Mesenchymal stem cell (in vitro differentiated cells and primary cell): ENCODE measurements around the gene RUNX2.

Experiments
- DNase-seq: peaks from one replicate; pipeline ENCODE4 v3.0.0-alpha.2; 2013
- H2AFZ ChIP-seq: one replicate; pipeline ENCODE4 v1.6.1; 2013; ENCODE audit warnings: low read depth, mild to moderate bottlenecking, control low read depth, inconsistent platforms, low read length, moderate library complexity
- H2AK5ac ChIP-seq: 2 replicates; pipeline ENCODE4 v1.6.1; 2013; ENCODE audit warnings: low read length, moderate library complexity, mild to moderate bottlenecking, inconsistent platforms; ENCODE audit not compliant: severe bottlenecking
- H2BK120ac ChIP-seq: one replicate; pipeline ENCODE4 v1.6.1; 2013; ENCODE audit warnings: low read depth, mild to moderate bottlenecking, inconsistent platforms, low read length, moderate library complexity
- H2BK12ac ChIP-seq, 2 experiments: one replicate each; pipeline ENCODE4 v1.6.1; 2013; ENCODE audit warnings: inconsistent platforms in 2 of 2, low read length in 2 of 2, mild to moderate bottlenecking in 2 of 2, moderate library complexity in 2 of 2, control low read depth in 1 of 2
- H2BK15ac ChIP-seq: one replicate; pipeline ENCODE4 v1.6.1; 2013; ENCODE audit warnings: mild to moderate bottlenecking, low read depth, inconsistent platforms; ENCODE audit not compliant: poor library complexity, severe bottlenecking
- H2BK5ac ChIP-seq: 2 replicates; pipeline ENCODE4 v1.6.1; 2013; ENCODE audit warnings: low read depth, mild to moderate bottlenecking, low read length, control low read depth, inconsistent platforms; ENCODE audit not compliant: poor library complexity, severe bottlenecking
- H3K14ac ChIP-seq, 2 experiments: one replicate each; pipeline ENCODE4 v1.6.1; 2013; ENCODE audit warnings: inconsistent platforms in 2 of 2, low read length in 2 of 2, control low read depth in 1 of 2, mild to moderate bottlenecking in 1 of 2, moderate library complexity in 1 of 2
- H3K18ac ChIP-seq, 2 experiments: one replicate each; pipeline ENCODE4 v1.6.1; 2013; ENCODE audit warnings: inconsistent platforms in 2 of 2, low read length in 2 of 2, control low read depth in 1 of 2, low read depth in 1 of 2, mild to moderate bottlenecking in 1 of 2
- H3K23ac ChIP-seq, 2 experiments: one replicate each; pipeline ENCODE4 v1.6.1; 2013; ENCODE audit warnings: inconsistent platforms in 2 of 2, low read length in 2 of 2, mild to moderate bottlenecking in 2 of 2, moderate library complexity in 2 of 2, control low read depth in 1 of 2
- H3K27ac ChIP-seq: 2 replicates; pipeline ENCODE4 v1.5.1; 2013; ENCODE audit warnings: mild to moderate bottlenecking, moderate library complexity, low read length, control low read depth, inconsistent platforms; ENCODE audit not compliant: poor library complexity, severe bottlenecking
- H3K27me3 ChIP-seq, 2 experiments: 2 replicates each; pipeline versions ENCODE4 v1.6.1 to v1.7.0; 2013; ENCODE audit warnings: low read length in 2 of 2, mild to moderate bottlenecking in 2 of 2, moderate library complexity in 2 of 2, control low read depth in 1 of 2, inconsistent platforms in 1 of 2; ENCODE audit not compliant: control insufficient read depth in 1 of 2, insufficient read depth in 1 of 2
- H3K36me3 ChIP-seq, 2 experiments: 2 replicates each; pipeline versions ENCODE4 v1.6.1 to v1.7.0; 2013; ENCODE audit warnings: low read length in 2 of 2, control low read depth in 1 of 2, inconsistent platforms in 1 of 2, low read depth in 1 of 2, mild to moderate bottlenecking in 1 of 2; ENCODE audit not compliant: insufficient read depth in 2 of 2, control insufficient read depth in 1 of 2
- H3K4ac ChIP-seq, 2 experiments: one replicate each; pipeline ENCODE4 v1.6.1; 2013; ENCODE audit warnings: inconsistent platforms in 2 of 2, low read length in 2 of 2, mild to moderate bottlenecking in 2 of 2, moderate library complexity in 2 of 2, control low read depth in 1 of 2, low read depth in 1 of 2
- H3K4me1 ChIP-seq: 2 replicates; pipeline ENCODE4 v1.6.1; 2013; ENCODE audit warnings: low read depth, low read length, control low read depth; ENCODE audit not compliant: control insufficient read depth, insufficient read depth
- H3K4me2 ChIP-seq: 2 replicates; pipeline ENCODE4 v1.6.1; 2013; ENCODE audit warnings: low read length, mild to moderate bottlenecking, inconsistent platforms; ENCODE audit not compliant: poor library complexity, severe bottlenecking
- H3K4me3 ChIP-seq, 2 experiments: 2 replicates each; pipeline versions ENCODE4 v1.5.1 to v1.7.0; 2013; ENCODE audit warnings: low read length in 2 of 2, mild to moderate bottlenecking in 2 of 2, control low read depth in 1 of 2, low read depth in 1 of 2; ENCODE audit not compliant: insufficient read depth in 1 of 2
- H3K79me1 ChIP-seq: replicated peaks from 2 replicates; pipeline ENCODE4 v1.6.1; 2013; ENCODE audit warnings: mild to moderate bottlenecking, control low read depth, low read length, inconsistent platforms; ENCODE audit not compliant: poor library complexity, severe bottlenecking
- H3K9ac ChIP-seq: 2 replicates; pipeline ENCODE4 v1.7.0; 2013; ENCODE audit warnings: mild to moderate bottlenecking, low read length, moderate library complexity
- H3K9me3 ChIP-seq: 2 replicates; pipeline ENCODE4 v1.7.0; 2013; ENCODE audit warnings: mild to moderate bottlenecking, low read length; ENCODE audit not compliant: control insufficient read depth
- H4K8ac ChIP-seq: one replicate; pipeline ENCODE4 v1.6.1; 2013; ENCODE audit warnings: inconsistent platforms, mild to moderate bottlenecking, low read length, moderate library complexity
- H4K91ac ChIP-seq: one replicate; pipeline ENCODE4 v1.6.1; 2013; ENCODE audit warnings: mild to moderate bottlenecking, low read length, inconsistent platforms
- WGBS: methylation state at CpG from one replicate; pipeline ENCODE4 v1.1.7; 2013; ENCODE audit warnings: mixed read lengths; 5-methylcytosine and 5-hydroxymethylcytosine counted together

RUNX2 gene

DNA sequence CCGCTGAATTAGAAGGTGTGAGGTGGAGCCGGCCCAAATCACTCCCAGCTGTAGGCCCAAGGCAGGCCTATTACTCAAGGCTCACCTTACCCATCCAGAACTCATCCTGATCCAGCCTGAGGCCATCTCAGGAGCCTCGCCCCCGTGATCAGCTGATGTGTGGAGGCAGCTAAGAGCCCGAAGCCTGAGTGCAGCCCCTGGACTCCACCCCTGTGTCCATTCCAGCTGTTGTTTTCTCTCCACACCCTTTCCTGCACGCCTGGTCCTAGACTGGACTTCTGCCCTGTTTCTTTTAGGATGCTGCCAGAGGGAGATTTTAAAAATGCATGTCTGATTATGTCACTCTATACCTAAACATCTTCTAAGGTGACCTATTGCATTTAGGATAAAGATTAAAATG, 174.3 kb downstream of the RUNX2 start:
- Histone ChIP-seq H3K18ac (peak overlapping the region in 1 of 2 experiments; percentile 54), H3K23ac (peak overlapping the region in 1 of 2 experiments; percentile 5), H2BK12ac (peak overlapping the region in 1 of 2 experiments; percentile 59), H2BK15ac (peak overlapping the region; percentile 84), H3K9me3 (no peaks in the 10 kb centered on the region), H4K91ac (no peak overlapping the region), H3K14ac (peak overlapping the region in 1 of 2 experiments; percentile 35), H2AK5ac (no peak overlapping the region), H3K9ac (no peak overlapping the region), H3K27ac (no peak overlapping the region), H2BK5ac (no peak overlapping the region), H3K27me3 (no peaks in the 10 kb centered on the region), H4K8ac (no peak overlapping the region), H2AFZ (no peak overlapping the region), H3K36me3 (peaks cover 11 to 16% of the 10 kb centered on the region in 2 experiments), H3K4me3 (no peak overlapping the region), H2BK120ac (no peak overlapping the region), H3K4me1 (peaks cover 6% of the 10 kb centered on the region), H3K4me2 (no peak overlapping the region), H3K79me1 (peaks cover 14% of the 10 kb centered on the region), H3K4ac (no peak overlapping the region)
- 94% methylated on average over 5 of the region's 6 CpGs for WGBS
- DNase-seq, result no peak

DNA sequence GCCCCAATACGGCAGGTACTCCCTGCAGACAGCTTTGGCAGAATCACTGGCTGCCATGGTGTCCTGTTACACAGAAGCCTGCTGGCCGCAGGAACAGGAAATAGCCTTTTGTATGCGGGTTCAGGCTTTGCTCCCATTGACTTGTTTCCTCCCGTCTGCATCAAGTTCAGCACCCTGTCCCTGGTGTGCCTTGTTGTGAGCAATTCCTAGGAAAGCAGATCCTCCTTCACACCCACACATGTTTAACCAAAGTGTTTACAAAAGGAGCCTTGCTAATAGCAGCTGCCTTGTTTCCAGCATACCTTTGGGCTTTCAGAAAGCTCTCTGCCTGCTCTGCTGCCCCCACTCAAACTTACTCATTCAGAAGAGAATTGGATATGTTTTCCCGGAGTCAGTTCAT, 176.8 kb downstream of the RUNX2 start:
- Histone ChIP-seq H3K23ac (peak overlapping the region in 1 of 2 experiments; percentile 50), H3K4me1 (peaks cover 6% of the 10 kb centered on the region), H2AFZ (no peak overlapping the region), H3K14ac (no peak overlapping the region), H2BK12ac (peak overlapping the region in 1 of 2 experiments; percentile 31), H4K91ac (no peak overlapping the region), H3K36me3 (peaks cover 11 to 16% of the 10 kb centered on the region in 2 experiments), H3K9me3 (no peaks in the 10 kb centered on the region), H3K79me1 (peaks cover 10% of the 10 kb centered on the region), H3K27me3 (no peaks in the 10 kb centered on the region), H2BK15ac (no peak overlapping the region), H3K4me3 (no peak overlapping the region), H3K18ac (peak overlapping the region; percentile 8 to 49), H4K8ac (peak overlapping the region; percentile 65), H3K9ac (no peak overlapping the region), H2AK5ac (no peak overlapping the region), H3K4ac (no peak overlapping the region), H3K4me2 (peak overlapping the region; percentile 1), H3K27ac (peak overlapping the region; percentile 71), H2BK120ac (no peak overlapping the region), H2BK5ac (no peak overlapping the region)
- peak; percentile 92 for DNase-seq
- WGBS, result 1% methylated on average over 4 of the region's 5 CpGs

DNA sequence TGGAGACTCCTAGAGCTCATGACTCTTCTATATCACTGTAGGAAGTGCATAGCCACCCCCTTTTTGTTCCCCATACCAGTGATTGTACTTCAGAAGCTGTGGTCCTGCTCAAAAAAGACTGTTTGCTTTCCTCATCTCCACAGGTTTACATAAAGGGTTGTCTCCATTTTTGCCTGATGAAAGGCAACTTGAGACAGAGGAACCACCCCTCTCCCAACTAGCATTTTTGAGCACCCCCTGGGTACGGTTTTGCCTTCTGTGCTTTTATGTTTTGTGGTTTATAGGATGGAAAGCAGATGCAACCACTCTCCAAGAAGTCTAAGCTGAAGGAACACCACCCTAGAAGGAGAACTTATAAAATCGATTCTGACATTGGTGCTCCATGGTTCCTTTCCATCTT, 177.3 kb downstream of the RUNX2 start:
- no peak for DNase-seq
- H3K9ac ChIP-seq, result no peak overlapping the region
- H3K4me3 ChIP-seq, result no peak overlapping the region
- peaks cover 11 to 16% of the 10 kb centered on the region in 2 experiments for H3K36me3 ChIP-seq
- H3K4me2 ChIP-seq, result no peak overlapping the region
- WGBS, result 73% methylated on average over 1 of the region's 2 CpGs
- H2AK5ac ChIP-seq, result peak overlapping the region; percentile 68
- H4K91ac ChIP-seq, result no peak overlapping the region
- H2BK12ac ChIP-seq, result peak overlapping the region in 1 of 2 experiments; percentile 37
- no peaks in the 10 kb centered on the region for H3K27me3 ChIP-seq
- H3K79me1 ChIP-seq, result peaks cover 10% of the 10 kb centered on the region
- H2BK15ac ChIP-seq, result no peak overlapping the region
- peak overlapping the region; percentile 80 for H2BK120ac ChIP-seq
- H4K8ac ChIP-seq, result no peak overlapping the region
- H3K23ac ChIP-seq, result no peak overlapping the region
- peak overlapping the region; percentile 71 for H3K27ac ChIP-seq
- H2BK5ac ChIP-seq, result no peak overlapping the region
- H3K14ac ChIP-seq, result no peak overlapping the region
- peak overlapping the region; percentile 71 to 93 for H3K18ac ChIP-seq
- H3K4ac ChIP-seq, result peak overlapping the region; percentile 65 to 81
- H3K4me1 ChIP-seq, result peaks cover 6% of the 10 kb centered on the region
- H3K9me3 ChIP-seq, result no peaks in the 10 kb centered on the region
- H2AFZ ChIP-seq, result no peak overlapping the region

DNA sequence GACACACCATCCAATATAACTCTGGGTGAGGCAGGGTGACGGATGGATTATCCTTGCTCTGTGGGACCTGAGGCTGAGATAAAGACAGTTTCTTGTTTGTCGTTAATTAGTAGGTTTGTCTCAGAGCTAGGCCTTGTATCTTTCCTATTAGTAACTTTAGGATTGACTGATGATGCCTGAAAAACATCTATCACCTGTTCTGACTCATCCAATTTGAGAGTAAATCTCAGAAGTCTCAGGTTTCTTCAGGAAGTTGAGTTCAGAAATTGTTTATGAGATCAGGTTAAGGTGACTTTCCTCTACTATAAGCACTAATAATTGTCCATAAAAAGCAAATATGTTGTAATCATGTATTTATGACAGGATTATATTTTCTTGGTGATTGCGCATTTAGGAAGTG, 179.1 kb downstream of the RUNX2 start:
- H2BK15ac ChIP-seq, result no peak overlapping the region
- H3K4me2 ChIP-seq, result no peak overlapping the region
- peaks cover 5 to 12% of the 10 kb centered on the region in 2 experiments for H3K36me3 ChIP-seq
- peaks cover 8% of the 10 kb centered on the region for H3K4me1 ChIP-seq
- H2BK12ac ChIP-seq, result peak overlapping the region in 1 of 2 experiments; percentile 51
- no peak overlapping the region for H3K14ac ChIP-seq
- peak overlapping the region in 1 of 2 experiments; percentile 11 for H3K18ac ChIP-seq
- no peaks in the 10 kb centered on the region for H3K9me3 ChIP-seq
- no peak overlapping the region for H4K8ac ChIP-seq
- H3K23ac ChIP-seq, result no peak overlapping the region
- no peak overlapping the region for H3K27ac ChIP-seq
- H3K79me1 ChIP-seq, result peaks cover 12% of the 10 kb centered on the region
- no peak overlapping the region for H3K4ac ChIP-seq
- H4K91ac ChIP-seq, result no peak overlapping the region
- H2BK5ac ChIP-seq, result no peak overlapping the region
- no peak overlapping the region for H3K9ac ChIP-seq
- H2AK5ac ChIP-seq, result no peak overlapping the region
- H3K4me3 ChIP-seq, result no peak overlapping the region
- DNase-seq, result no peak
- no peaks in the 10 kb centered on the region for H3K27me3 ChIP-seq
- no peak overlapping the region for H2AFZ ChIP-seq
- H2BK120ac ChIP-seq, result no peak overlapping the region
- WGBS, result 100% methylated on average over 2 of the region's 3 CpGs
